Measurements from ENCODE around the gene MYH11. TPM values are rescaled to one million over a fixed set of nuclear protein-coding genes. Genes with fewer than 3 reads are reported as not detected.

MYH11 gene
- total and polyA plus RNA-seq, 10 of the 15 experiments (the other 5 are each of a cell fraction or from before 2014, with no cell fraction given): 0.01 to 1.9 (median 0.13) TPM; not detected in 1

- Histone ChIP-seq H3K4me2 (ENCODE audit: control insufficient read depth, insufficient read depth) (peak overlapping the region; percentile 36), H3K27ac (ENCODE audit: control insufficient read depth, insufficient read depth) (no peak overlapping the region)
- FAIRE-seq: no peak
Measured at GRCh38 chr16:15856182-15856581, 646 bp downstream of the MYH11 start.

More at GRCh38 chr16:15856182-15856581, 646 bp downstream of the MYH11 start:
- BruUV-seq (replicated peaks): no TSS peak
- ATAC-seq: no peak
- in situ Hi-C loops (cut with MboI): no loop called here
- ChIA-PET SMC1A (ENCODE audit: uncharacterized antibody, unreplicated experiment) (interaction anchor here (0.8 kb wide), 1 partner anchor 12 kb away, joined by 3 read pairs; no protein-coding TSS in a partner anchor), RAD21 (ENCODE audit: unreplicated experiment) (no interaction called here), POLR2A (no interaction called here), CTCF (no interaction called here)
- peak overlapping the region; percentile 25; the same call in 1 of the 2 replicates for H3K4me3 ChIP-seq
- no peak for DNase-seq (ENCODE audit: low read depth, low spot score)
- no peak overlapping the region for H2AFZ ChIP-seq (ENCODE audit: control insufficient read depth, low read depth, low read length)
- no peaks in the 10 kb centered on the region for H4K20me1 ChIP-seq (ENCODE audit: control insufficient read depth, insufficient read depth)
- H3K36me3 ChIP-seq (ENCODE audit: control insufficient read depth in 2 of 2, insufficient read depth in 2 of 2, low read length in 1 of 2): no peaks in the 10 kb centered on the region
- H3K4me1 ChIP-seq (ENCODE audit: control insufficient read depth, insufficient read depth, low read length): peaks cover 18% of the 10 kb centered on the region; the same call in 1 of the 2 replicates
- TF ChIP-seq CTCF (IDR thresholded peaks at IDR 0.05 in 2 of 3, conservative IDR thresholded peaks at IDR 0.05 in 1 of 3; ENCODE audit: control insufficient read depth in 2 of 3, extremely low read depth in 1 of 3, insufficient read depth in 1 of 3, low read depth in 3 of 3, low read length in 3 of 3) (no peak), NFXL1 (IDR thresholded peaks at IDR 0.05; ENCODE audit: borderline replicate concordance) (no peak), HDGF (IDR thresholded peaks at IDR 0.05) (no peak), SP1 (IDR thresholded peaks at IDR 0.05; ENCODE audit: low read depth, low read length) (no peak), SMAD1 (IDR thresholded peaks at IDR 0.05; ENCODE audit: low read depth, partially characterized antibody) (no peak), SMARCA5 (IDR thresholded peaks at IDR 0.05) (no peak), ZSCAN29 (IDR thresholded peaks at IDR 0.05) (no peak), SMAD5 (IDR thresholded peaks at IDR 0.05; ENCODE audit: low read depth) (no peak), KDM1A (IDR thresholded peaks at IDR 0.05; ENCODE audit: borderline replicate concordance) (no peak)
- intact Hi-C loops (cut with micrococcal nuclease; ENCODE audit: unreplicated experiment): no loop called here
- 29% methylated on average over 2 of the region's 2 CpGs for WGBS (ENCODE audit: insufficient coverage, insufficient replicate concordance, low lambda C conversion rate, missing lambda C conversion rate)
- H3K9me3 ChIP-seq (replicated peaks; ENCODE audit: control insufficient read depth, insufficient read depth, low read length): no peaks in the 10 kb centered on the region
- no peak overlapping the region for H3K9ac ChIP-seq (ENCODE audit: control insufficient read depth, insufficient read depth, low read length)
- no peaks in the 10 kb centered on the region for H3K79me2 ChIP-seq (ENCODE audit: control insufficient read depth, insufficient read depth, low read length)
- H3K27me3 ChIP-seq (replicated peaks in 1 of 2; ENCODE audit: control insufficient read depth in 2 of 2, insufficient read depth in 2 of 2, low read length in 1 of 2): peaks cover 9 to 10% of the 10 kb centered on the region in 2 experiments
